Cardiac septum (tissue), 1 donor: Measurements from ENCODE around the gene HENMT1. TPM values are rescaled to one million over a fixed set of nuclear protein-coding genes. Genes with fewer than 3 reads are reported as not detected.
A peak's percentile ranks its signal among the peaks of the same experiment; 100 is the strongest.
"Not testable (repeated sequence)": the region's sequence is repeated elsewhere in the genome, so short reads cannot be mapped to it uniquely, and the experiment has no call there.

Experiments used
- DNase-seq: peaks from one replicate; pipeline ENCODE4 v3.0.0-alpha.2; 2020; ENCODE audit warnings: low spot score
- intact Hi-C: fragments of 100-400 bp; cut with DNase I; formaldehyde crosslinking; loops from one replicate; pipeline ENCODE4 v1.14.0; 2022
- total RNA-seq: library from RNA; stranded (reverse); fragmentation: NEBNext Ultra II Directional; extraction: Animal tissue kit (Norgen Biotek cat#: 25700); gene quantifications from one replicate; pipeline ENCODE4 v1.2.1, GENCODE V29; 2021
- donor health status: DM: no; HTN: no; CAD: no.

The HENMT1 gene
- total RNA-seq, 1 donor from 2014 or later = 1.1 TPM

GRCh38 chr1:108679586-108680213, 18.8 kb upstream of the HENMT1 start:
- DNase-seq = no peak

GRCh38 chr1:108678706-108679105, 17.8 kb upstream of the HENMT1 start:
- no peak for DNase-seq
- intact Hi-C loops = no loop called here

More at GRCh38 chr1:108679586-108680213, 18.8 kb upstream of the HENMT1 start:
- intact Hi-C loops = no loop called here

DNA sequence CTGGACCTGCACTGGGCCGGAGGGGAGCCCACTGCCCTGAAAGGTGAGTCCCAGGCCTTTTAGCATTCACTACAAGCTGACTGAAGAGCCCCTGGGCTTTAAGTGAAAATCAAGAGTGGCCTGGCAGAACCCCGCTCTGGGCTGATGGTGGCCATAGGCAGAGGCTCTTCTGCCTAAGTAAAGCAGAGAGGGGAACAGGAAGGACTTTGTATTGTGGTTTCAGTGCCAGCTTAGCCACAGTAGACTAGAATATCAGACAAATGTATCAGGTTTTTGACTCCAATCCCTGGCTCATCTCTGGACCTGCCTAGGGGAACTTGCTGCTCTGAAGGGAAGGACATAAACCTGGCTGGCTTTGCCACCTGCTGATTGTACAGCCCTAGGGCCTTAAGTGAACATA, 10.2 kb upstream of the HENMT1 start:
- intact Hi-C loops = no loop called here
- DNase-seq = no peak

GRCh38 chr1:108670131-108670773, 9.4 kb upstream of the HENMT1 start:
- intact Hi-C loops = no loop called here
- DNase-seq = no peak

DNA sequence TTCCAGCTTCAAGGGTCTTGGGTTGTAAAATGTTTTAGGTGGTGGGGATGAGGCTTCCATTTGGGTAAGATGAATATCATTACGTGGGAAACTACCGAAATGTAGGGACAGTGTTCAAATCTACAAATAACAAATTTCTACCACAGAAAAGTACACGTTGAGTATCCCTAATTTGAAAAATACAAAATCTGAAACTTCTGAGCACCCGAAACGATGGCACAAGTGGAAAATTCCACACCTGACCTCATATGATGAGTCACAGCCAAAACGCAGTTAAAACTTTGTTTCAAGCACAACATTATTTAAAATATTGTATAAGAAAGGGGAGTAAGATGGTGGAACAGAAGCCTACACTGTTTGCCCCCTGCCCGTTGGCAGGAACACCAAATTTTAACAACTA, 8.8 kb upstream of the HENMT1 start:
- intact Hi-C loops = no loop called here

GRCh38 chr1:108668777-108669176, 7.9 kb upstream of the HENMT1 start:
- intact Hi-C loops = no loop called here
- no peak for DNase-seq

More for the DNA sequence above, 8.8 kb upstream of the HENMT1 start:
- no peak for DNase-seq

GRCh38 chr1:108667422-108667821, 6.5 kb upstream of the HENMT1 start:
- DNase-seq, intact Hi-C loops: not testable (repeated sequence)

GRCh38 chr1:108665771-108666170, 4.9 kb upstream of the HENMT1 start:
- no peak for DNase-seq
- intact Hi-C loops = no loop called here

- intact Hi-C loops = no loop called here
- DNase-seq = no peak
Observed at GRCh38 chr1:108665067-108665466, 4.2 kb upstream of the HENMT1 start.

DNA sequence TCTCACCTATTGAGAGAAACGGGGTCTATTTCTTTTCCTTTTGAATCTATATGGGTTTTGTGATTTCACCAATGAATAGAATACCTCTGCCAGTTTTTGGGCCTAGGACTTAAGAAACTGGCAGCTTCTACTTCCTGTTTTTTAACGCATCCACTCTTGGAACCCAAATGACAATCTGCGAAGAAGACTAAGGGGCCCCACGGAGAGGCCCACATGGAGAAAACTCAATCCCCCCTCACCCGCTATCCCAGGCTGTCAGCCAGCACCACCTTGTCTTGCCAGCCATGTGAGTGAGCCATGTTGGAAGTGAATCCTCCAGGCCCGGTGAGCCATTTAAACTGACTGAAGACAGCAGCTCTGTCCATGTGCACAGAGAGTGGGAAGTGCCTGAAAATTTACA, 3.6 kb upstream of the HENMT1 start:
- DNase-seq = no peak
- intact Hi-C loops = no loop called here

DNA sequence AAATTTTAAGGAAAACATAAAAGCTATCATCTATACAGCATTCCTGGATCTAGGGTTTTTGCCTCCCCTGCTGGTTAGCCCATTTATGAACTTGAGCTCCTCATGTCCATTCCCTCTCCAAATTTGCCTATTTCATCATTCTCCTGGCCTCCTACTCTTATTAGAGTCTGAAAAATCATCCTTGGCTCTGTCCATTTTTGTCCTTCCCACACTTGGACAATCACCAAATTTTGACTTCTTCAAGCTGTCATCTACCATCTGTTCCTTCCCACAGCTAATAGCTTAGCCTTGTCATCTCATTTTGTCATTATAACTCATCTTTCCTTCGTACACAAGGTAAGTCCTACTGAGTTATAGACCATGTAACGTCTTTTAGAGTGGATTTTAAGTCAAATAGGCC, 2.2 kb upstream of the HENMT1 start:
- no peak for DNase-seq
- intact Hi-C loops = no loop called here

- DNase-seq = no peak
- intact Hi-C loops = no loop called here
Observed at GRCh38 chr1:108657356-108658080, 3.4 kb downstream of the HENMT1 start.

- DNase-seq = no peak
- intact Hi-C loops = no loop called here
Observed at GRCh38 chr1:108653431-108654105, 7.3 kb downstream of the HENMT1 start.

GRCh38 chr1:108646648-108647269, 14.1 kb downstream of the HENMT1 start:
- peak; percentile 92 for DNase-seq
- intact Hi-C loops = loop anchor here (5.0 kb wide), 1 partner anchor 89 kb away; no protein-coding TSS in a partner anchor

DNA sequence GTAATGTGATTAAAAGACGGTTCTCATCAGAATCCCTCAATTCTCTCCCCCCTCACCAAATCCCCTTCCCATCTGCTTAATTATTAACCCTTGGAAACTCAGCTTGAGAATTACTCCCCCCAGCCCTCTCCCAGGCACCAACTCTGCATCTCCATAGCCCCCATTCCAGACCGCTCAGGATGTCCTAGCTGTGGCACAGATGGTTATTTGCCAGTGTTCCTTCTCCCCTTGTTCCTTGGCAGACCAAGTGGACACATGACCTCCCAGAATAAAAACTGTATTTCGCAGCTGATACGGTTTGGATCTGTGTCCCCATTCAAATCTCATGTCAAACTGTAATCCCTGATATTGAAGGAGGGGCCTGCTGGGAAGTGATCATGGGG, 14.6 kb downstream of the HENMT1 start:
- intact Hi-C loops = loop anchor here (5.0 kb wide), 1 partner anchor 89 kb away; no protein-coding TSS in a partner anchor

DNA sequence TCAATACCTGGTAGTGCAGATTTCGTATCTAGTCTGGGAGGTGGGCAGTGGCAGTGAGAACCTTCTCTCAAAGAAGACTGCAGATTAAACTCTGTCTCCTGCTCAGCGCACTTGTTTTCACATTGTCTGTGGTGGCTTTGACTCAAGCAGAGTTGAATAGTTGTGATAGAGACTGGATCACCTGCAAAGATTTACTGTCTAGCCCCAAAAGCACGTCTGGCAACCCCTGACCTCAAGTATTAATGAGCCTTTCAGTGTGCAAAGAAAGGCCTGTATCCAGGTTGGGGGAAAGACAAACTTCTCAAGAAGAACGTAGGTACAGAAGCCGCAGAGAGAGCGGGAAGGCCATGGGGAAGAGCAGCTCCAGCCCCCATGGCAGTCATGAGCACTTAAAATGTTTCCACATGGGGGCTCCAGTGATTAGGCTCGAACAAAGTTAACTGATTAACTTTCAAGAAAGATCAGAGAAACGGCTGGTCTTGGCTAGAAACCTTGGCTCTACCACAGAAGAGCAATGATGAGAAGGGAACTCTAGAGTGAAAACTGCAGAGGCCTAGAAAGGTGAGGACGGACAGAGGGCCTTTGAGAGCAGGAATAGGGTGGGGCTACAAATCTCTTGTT, 15.2 kb downstream of the HENMT1 start:
- intact Hi-C loops = loop anchor here (5.0 kb wide), 1 partner anchor 88 kb away; no protein-coding TSS in a partner anchor
- no peak for DNase-seq

More for the DNA sequence above, 14.6 kb downstream of the HENMT1 start:
- no peak for DNase-seq

GRCh38 chr1:108644984-108645383, 15.9 kb downstream of the HENMT1 start:
- intact Hi-C loops = loop anchor here (5.0 kb wide), 1 partner anchor 88 kb away; no protein-coding TSS in a partner anchor
- no peak for DNase-seq

DNA sequence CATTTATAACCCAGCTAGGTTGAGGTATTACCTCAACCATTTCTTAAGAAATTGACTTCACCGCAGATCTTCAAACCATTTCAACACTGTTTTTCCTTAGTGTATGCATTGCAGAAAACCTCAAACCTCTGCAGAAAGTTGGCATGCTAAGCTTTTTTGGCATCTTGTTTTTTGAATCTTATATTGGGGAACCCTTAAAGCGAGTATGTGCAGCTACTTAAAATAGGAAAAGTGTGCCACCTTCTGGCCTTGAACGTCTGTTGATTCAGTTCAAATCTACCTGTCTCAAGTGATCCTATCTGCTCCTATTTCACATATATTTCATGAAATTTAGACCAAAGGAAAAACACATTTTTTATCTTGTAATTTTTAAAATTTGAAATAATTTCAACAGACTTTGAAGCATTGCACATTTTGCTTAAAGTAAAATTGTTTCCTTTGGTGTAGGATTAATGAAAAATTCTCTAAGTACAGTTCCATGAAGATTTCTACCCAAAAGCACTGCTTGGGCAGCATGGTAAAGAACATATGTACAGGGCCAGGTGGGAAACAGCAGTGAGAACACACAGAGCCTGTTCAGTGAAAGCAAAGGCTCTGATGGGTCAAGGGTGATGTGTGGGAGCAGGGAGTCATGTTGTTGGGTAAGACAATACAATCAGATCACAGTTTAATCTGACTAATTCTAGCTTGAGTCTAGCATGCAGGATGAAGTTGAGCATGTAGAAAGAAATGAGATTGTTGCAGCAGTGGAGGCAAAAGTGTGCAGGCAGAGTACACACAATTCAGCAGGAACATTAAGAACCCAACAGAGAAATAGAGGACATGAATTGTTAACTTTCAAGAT, 17.2 kb downstream of the HENMT1 start:
- intact Hi-C loops = loop anchor here (1.0 kb wide), 1 partner anchor 131 kb away; no protein-coding TSS in a partner anchor
- no peak for DNase-seq
